Hepatocyte (in vitro differentiated cells): ENCODE data around the gene PTPRN2.

Experiments used
- CTCF ChIP-seq: fragments of 200-600 bp; sonication (generic); IDR thresholded peaks from 2 replicates; pipeline ENCODE4 v1.5.1; 2016; ENCODE audit warnings: antibody characterized with exemption, mild to moderate bottlenecking; ENCODE audit not compliant: poor library complexity
- EZH2 ChIP-seq: fragments of 200-600 bp; sonication (generic); IDR thresholded peaks from 2 replicates; pipeline ENCODE4 v1.6.1; 2016; ENCODE audit warnings: antibody characterized with exemption, mild to moderate bottlenecking, borderline replicate concordance

- TF ChIP-seq CTCF, result no peak
- TF ChIP-seq EZH2, result no peak
Measured at GRCh38 chr7:158345731-158346130, 241.9 kb downstream of the PTPRN2 start.
